ENCODE results near the gene INHA. TPM values are rescaled to one million over a fixed set of nuclear protein-coding genes. Genes with fewer than 3 reads are reported as not detected.
A peak's percentile ranks its signal among the peaks of the same experiment; 100 is the strongest.

The INHA gene
- total RNA-seq, 1 experiment from 2014 or later = 0.31 TPM

- Histone ChIP-seq H3K23me2 (ENCODE audit: insufficient read length, low read depth, low read length, poor library complexity, severe bottlenecking) (no peaks in the 10 kb centered on the region), H3K27me3 (ENCODE audit: insufficient read depth, low read length) (no peaks in the 10 kb centered on the region), H2BK20ac (ENCODE audit: low read depth, low read length, poor library complexity, severe bottlenecking) (no peak overlapping the region), H3K18ac (ENCODE audit: insufficient read length, low read depth, low read length) (no peak overlapping the region), H4K91ac (ENCODE audit: insufficient read length, low read depth, low read length) (no peak overlapping the region), H2AFZ (ENCODE audit: low read length) (no peak overlapping the region), H3K79me1 (ENCODE audit: insufficient read depth, low read depth, low read length, poor library complexity, severe bottlenecking) (no peaks in the 10 kb centered on the region), H2BK15ac (ENCODE audit: low read depth, low read length) (no peak overlapping the region), H3T11ph (ENCODE audit: low read length) (no peak overlapping the region), H3K27ac (ENCODE audit: insufficient read length, low read depth, low read length) (no peak overlapping the region), H3K4me2 (ENCODE audit: insufficient read depth, insufficient read length, low read length) (no peak overlapping the region), H3K79me2 (ENCODE audit: insufficient read depth, low read length) (no peaks in the 10 kb centered on the region), H3K9ac (ENCODE audit: extremely low read depth, insufficient read length, low read length) (no peak overlapping the region), H2BK5ac (ENCODE audit: insufficient read length, low read length) (no peak overlapping the region), H3K4me1 (ENCODE audit: insufficient read depth, low read length) (peaks cover 26% of the 10 kb centered on the region; the same call in 1 of the 2 replicates), H3K14ac (ENCODE audit: insufficient read depth, low read length) (no peak overlapping the region; the same call in 1 of the 2 replicates), H3K23ac (ENCODE audit: insufficient read length, low read depth, low read length) (no peak overlapping the region), H2BK120ac (ENCODE audit: low read depth, low read length, poor library complexity, severe bottlenecking) (no peak overlapping the region), H4K5ac (ENCODE audit: insufficient read length, low read depth, low read length) (no peak overlapping the region), H4K20me1 (ENCODE audit: control insufficient read depth, insufficient read depth, insufficient read length) (no peaks in the 10 kb centered on the region), H4K8ac (replicated peaks; ENCODE audit: insufficient read length, low read depth, low read length) (no peak overlapping the region), H3K56ac (ENCODE audit: insufficient read length, low read depth, low read length) (no peak overlapping the region), H3K4ac (ENCODE audit: low read depth, low read length) (no peak overlapping the region), H3K9me3 (ENCODE audit: control insufficient read depth, low read depth, low read length) (no peaks in the 10 kb centered on the region), H2AK5ac (ENCODE audit: insufficient read length, low read length) (no peak overlapping the region), H2BK12ac (ENCODE audit: insufficient read length, low read depth, low read length) (no peak overlapping the region)
- H3K36me3 Mint-ChIP-seq (ENCODE audit: insufficient read depth in 1 of 3, low read depth in 3 of 3) = peaks cover 35 to 71% (median 51%) of the 10 kb centered on the region in 3 experiments
- TF ChIP-seq CTCF (conservative IDR thresholded peaks at IDR 0.05) = no peak
- no peaks in the 10 kb centered on the region; a peak in 2 of 5 replicates for H3K9me3 Mint-ChIP-seq
- H3K4me3 Mint-ChIP-seq = peak overlapping the region in 1 of 2 experiments; percentile 17; a peak in 2 of 5 replicates
- peaks cover 64 to 65% of the 10 kb centered on the region in 2 experiments for H3K4me1 Mint-ChIP-seq
- DNase-seq = peak; percentile 65
- H3K27ac Mint-ChIP-seq = peak overlapping the region; percentile 70 to 96 (median 72); a peak in 6 of 7 replicates
- WGBS (ENCODE audit: extremely low coverage, insufficient read length, low lambda C conversion rate) = no CpG with 5 or more reads among the region's 35 CpGs
- no peaks in the 10 kb centered on the region; the same call in 1 of the 2 replicates for H3K27me3 Mint-ChIP-seq (ENCODE audit: low read depth)
Measured at GRCh38 chr2:219562049-219563020, 9.8 kb upstream of the INHA start.
